Sigmoid colon (tissue), 7 donors: ENCODE results near the gene MLKL. TPM values are rescaled to one million over a fixed set of nuclear protein-coding genes. Genes with fewer than 3 reads are reported as not detected.

Experiments used
- DNase-seq: peaks from one replicate; pipeline ENCODE4 v3.0.0-alpha.2; 2019
- H3K27ac ChIP-seq, 4 donors: fragments of 200-600 bp; sonication (generic); one replicate each; pipeline ENCODE4 v1.5.1; 2016 to 2019; ENCODE audit warnings: mild to moderate bottlenecking in 1 of 4
- H3K27me3 ChIP-seq, 3 donors: fragments of 200-600 bp; sonication (generic); one replicate each; pipeline ENCODE4 v1.5.1; 2019; ENCODE audit warnings: mild to moderate bottlenecking in 1 of 3
- H3K36me3 ChIP-seq, 4 donors: fragments of 200-600 bp; sonication (generic); one replicate each; pipeline ENCODE4 v1.5.1; 2016 to 2019
- H3K4me1 ChIP-seq, 4 donors: fragments of 200-600 bp; sonication (generic); one replicate each; pipeline ENCODE4 v1.5.1; 2017 to 2019
- H3K4me3 ChIP-seq, 4 donors: fragments of 200-600 bp; sonication (generic); one replicate each; pipeline ENCODE4 v1.5.1; 2017 to 2019; ENCODE audit warnings: mild to moderate bottlenecking in 2 of 4, moderate library complexity in 1 of 4
- H3K9me3 ChIP-seq, 4 donors: fragments of 200-600 bp in 3 of 4; sonication (generic) in 3 of 4; one replicate each; pipeline versions ENCODE4 v1.5.1 to v1.6.1; 2013 to 2019
- EP300 ChIP-seq, 4 donors: sonication (generic); formaldehyde crosslinking; IDR thresholded peaks; one replicate each; pipeline ENCODE4 v1.6.1; 2017; ENCODE audit warnings: antibody characterized with exemption in 4 of 4
- POLR2A ChIP-seq, 2 donors: fragments of 450-650 bp; IDR thresholded peaks; one replicate each; pipeline ENCODE4 v1.6.1; 2016; ENCODE audit warnings: antibody characterized with exemption in 2 of 2, mild to moderate bottlenecking in 2 of 2, moderate library complexity in 2 of 2
- POLR2AphosphoS5 ChIP-seq, 4 donors: sonication (generic); formaldehyde crosslinking; IDR thresholded peaks; one replicate each; pipeline ENCODE4 v1.6.1; 2017; ENCODE audit warnings: antibody characterized with exemption in 4 of 4
- WGBS, 2 donors: extraction: QIAGEN DNeasy Blood & Tissue Kit; methylation state at CpG; one replicate each; pipeline ENCODE4 v1.1.7; 2013; 5-methylcytosine and 5-hydroxymethylcytosine counted together
- intact Hi-C: fragments of 100-400 bp; cut with DNase I; formaldehyde crosslinking; loops from one replicate; pipeline ENCODE4 v1.15.1; 2023
- polyA plus RNA-seq, 3 donors: library from polyadenylated mRNA; stranded (reverse); fragments of 200-250 nt; gene quantifications; one replicate each; pipeline ENCODE4 v1.2.3, GENCODE V29; 2013
- total RNA-seq, 4 donors: library from RNA; depleted of rRNA; stranded (reverse); fragments of >200 nt; gene quantifications; one replicate each; pipeline ENCODE4 v1.1.0, GENCODE V29; 2016
- TF ChIP-seq, protein P1 (sequence below), 4 experiments: fragments of 450-650 bp in 3 of 4; fragments of 200-600 bp in 1 of 4; IDR thresholded peaks; one replicate each; pipeline ENCODE4 v1.5.1; 2016 to 2019; ENCODE audit warnings: antibody characterized with exemption in 4 of 4, mild to moderate bottlenecking in 3 of 4, moderate library complexity in 2 of 4
- donor health status: healthy with polysubstance abuse.
- donor health status: Bipolar disorder and iron deficiency.
- donor health status: healthy.

The MLKL gene
- total and polyA plus RNA-seq, 7 donors: 5.0 to 26.5 (median 8.4) TPM

DNA sequence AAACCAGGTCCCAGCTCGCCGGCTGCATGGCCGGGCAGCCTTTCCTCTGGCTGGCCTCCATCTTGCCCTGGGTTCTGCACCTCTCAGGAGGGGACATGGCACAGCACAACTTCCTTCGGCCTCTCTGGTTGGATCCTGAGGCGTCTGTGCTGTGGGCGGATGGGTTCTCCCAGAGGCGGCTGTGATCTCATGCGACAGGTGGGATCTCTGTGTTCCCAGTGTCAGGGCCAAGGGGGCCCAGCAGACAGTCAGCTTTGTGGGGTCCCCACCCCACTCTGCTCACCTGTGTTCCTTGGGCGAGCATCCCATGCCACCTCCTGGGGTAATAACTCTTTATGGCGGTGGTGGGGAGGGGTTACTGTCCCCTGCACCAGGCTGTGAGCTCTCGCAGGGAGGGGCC, 38.2 kb upstream of the MLKL start:
- H3K36me3 ChIP-seq: no peaks in the 10 kb centered on the region
- DNase-seq: no peak
- peaks cover 0 to 25% (median 14%) of the 10 kb centered on the region in 4 donors for H3K4me1 ChIP-seq
- H3K27ac ChIP-seq: no peak overlapping the region
- H3K4me3 ChIP-seq: no peak overlapping the region
- no peaks in the 10 kb centered on the region for H3K9me3 ChIP-seq
- WGBS, 2 donors: 90 to 92% methylated on average over 11 of the region's 11 CpGs
- TF ChIP-seq POLR2A (IDR thresholded peaks at IDR 0.05) (no peak), POLR2AphosphoS5 (IDR thresholded peaks at IDR 0.05) (no peak), EP300 (IDR thresholded peaks at IDR 0.05) (no peak)
- TF ChIP-seq, protein P1, sequence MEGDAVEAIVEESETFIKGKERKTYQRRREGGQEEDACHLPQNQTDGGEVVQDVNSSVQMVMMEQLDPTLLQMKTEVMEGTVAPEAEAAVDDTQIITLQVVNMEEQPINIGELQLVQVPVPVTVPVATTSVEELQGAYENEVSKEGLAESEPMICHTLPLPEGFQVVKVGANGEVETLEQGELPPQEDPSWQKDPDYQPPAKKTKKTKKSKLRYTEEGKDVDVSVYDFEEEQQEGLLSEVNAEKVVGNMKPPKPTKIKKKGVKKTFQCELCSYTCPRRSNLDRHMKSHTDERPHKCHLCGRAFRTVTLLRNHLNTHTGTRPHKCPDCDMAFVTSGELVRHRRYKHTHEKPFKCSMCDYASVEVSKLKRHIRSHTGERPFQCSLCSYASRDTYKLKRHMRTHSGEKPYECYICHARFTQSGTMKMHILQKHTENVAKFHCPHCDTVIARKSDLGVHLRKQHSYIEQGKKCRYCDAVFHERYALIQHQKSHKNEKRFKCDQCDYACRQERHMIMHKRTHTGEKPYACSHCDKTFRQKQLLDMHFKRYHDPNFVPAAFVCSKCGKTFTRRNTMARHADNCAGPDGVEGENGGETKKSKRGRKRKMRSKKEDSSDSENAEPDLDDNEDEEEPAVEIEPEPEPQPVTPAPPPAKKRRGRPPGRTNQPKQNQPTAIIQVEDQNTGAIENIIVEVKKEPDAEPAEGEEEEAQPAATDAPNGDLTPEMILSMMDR (IDR thresholded peaks at IDR 0.05): no peak
- H3K27me3 ChIP-seq: peaks cover 0 to 13% (median 0%) of the 10 kb centered on the region in 3 donors
- intact Hi-C loops: no loop called here

DNA sequence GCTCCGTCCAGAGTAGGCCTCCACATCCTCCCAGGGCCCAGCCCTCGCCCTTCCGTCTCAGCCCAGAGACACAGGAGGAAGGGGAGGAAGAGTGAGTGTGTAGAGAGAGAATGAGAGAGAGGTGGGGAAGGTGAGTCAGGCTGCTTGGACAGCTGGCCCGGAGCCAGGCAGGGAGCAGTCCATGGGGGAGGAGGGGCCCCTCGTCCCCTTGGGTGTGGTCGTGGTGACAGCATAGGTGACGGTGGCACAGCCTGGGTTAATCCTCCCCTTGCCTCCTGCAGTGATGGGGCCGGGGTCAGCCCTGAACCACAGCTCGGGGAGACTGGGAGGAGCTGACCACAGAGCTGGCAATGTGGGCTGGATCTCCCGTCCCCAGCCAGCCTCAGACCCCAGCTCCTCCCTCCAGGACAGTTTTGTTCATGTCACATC, 37.5 kb upstream of the MLKL start:
- Histone ChIP-seq H3K36me3 (no peaks in the 10 kb centered on the region), H3K9me3 (no peaks in the 10 kb centered on the region), H3K4me3 (no peak overlapping the region), H3K27me3 (peaks cover 0 to 13% (median 0%) of the 10 kb centered on the region in 3 donors), H3K4me1 (peaks cover 0 to 18% (median 7%) of the 10 kb centered on the region in 4 donors), H3K27ac (no peak overlapping the region)
- no peak for DNase-seq
- intact Hi-C loops: no loop called here
- WGBS, 2 donors: 47 to 64% methylated on average over 10 of the region's 10 CpGs
- TF ChIP-seq EP300 (IDR thresholded peaks at IDR 0.05): no peak
- TF ChIP-seq, protein P1 (IDR thresholded peaks at IDR 0.05): no peak
- TF ChIP-seq POLR2AphosphoS5 (IDR thresholded peaks at IDR 0.05): no peak
- no peak for TF ChIP-seq POLR2A (IDR thresholded peaks at IDR 0.05)

DNA sequence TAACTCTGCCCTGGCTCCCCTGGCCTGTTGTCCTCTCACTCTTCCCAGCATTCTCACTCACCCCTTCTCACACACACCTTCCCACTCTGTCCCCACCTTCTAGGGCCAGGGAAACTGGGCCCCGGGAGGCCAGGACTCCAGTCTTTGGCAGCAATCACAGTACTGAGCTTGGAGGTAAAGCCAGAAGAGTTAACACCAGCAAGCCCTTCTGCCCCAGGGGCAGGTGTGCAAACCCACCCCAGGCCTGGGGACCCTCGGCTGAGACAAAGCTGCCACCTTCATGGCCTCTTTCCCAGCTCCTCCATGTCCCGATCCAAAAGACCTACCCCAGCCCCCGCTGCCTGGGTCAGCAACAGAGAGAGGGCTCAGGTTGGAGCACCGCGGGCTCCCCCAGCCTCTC, 36.9 kb upstream of the MLKL start:
- no peak for DNase-seq
- 87 to 94% methylated on average over 6 of the region's 6 CpGs for WGBS, 2 donors
- H3K4me1 ChIP-seq: peaks cover 0 to 12% (median 7%) of the 10 kb centered on the region in 4 donors
- TF ChIP-seq POLR2AphosphoS5 (IDR thresholded peaks at IDR 0.05) (no peak), POLR2A (IDR thresholded peaks at IDR 0.05) (no peak), EP300 (IDR thresholded peaks at IDR 0.05) (no peak)
- TF ChIP-seq, protein P1 (IDR thresholded peaks at IDR 0.05): no peak
- H3K9me3 ChIP-seq: no peaks in the 10 kb centered on the region
- intact Hi-C loops: no loop called here
- H3K27ac ChIP-seq: no peak overlapping the region
- H3K27me3 ChIP-seq: peaks cover 0 to 13% (median 0%) of the 10 kb centered on the region in 3 donors
- H3K36me3 ChIP-seq: no peaks in the 10 kb centered on the region
- no peak overlapping the region for H3K4me3 ChIP-seq

DNA sequence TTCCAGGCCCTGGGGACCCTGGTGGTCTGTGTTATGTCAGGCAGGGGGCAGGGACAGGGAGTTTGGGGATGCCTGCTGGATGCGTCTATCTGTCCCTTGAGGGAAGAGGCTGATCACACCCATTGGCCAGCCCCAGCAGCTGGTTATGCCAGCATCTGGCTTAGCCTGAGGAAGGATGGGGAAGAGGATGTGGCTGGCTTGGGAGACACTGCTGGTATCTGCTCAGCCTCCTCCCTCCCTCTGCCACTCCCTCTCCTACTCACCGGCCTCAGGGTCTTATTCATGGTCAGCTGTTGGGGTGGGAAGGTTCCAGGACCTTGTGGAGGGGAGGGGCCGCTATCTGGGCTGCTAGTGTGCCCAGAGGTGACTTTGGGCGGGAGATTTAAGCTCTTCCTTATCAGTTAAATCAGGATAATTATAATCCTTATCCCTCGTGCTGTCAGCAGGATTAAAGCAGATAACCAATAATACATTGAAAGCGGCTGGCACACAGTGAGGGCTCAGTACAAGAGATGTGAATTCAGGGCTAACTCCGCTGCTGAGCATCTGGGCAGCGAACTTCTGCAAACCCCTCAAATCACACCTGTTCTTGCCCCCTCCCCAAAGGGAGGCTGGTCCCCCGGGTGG, 36.0 kb upstream of the MLKL start:
- peaks cover 0 to 9% (median 4%) of the 10 kb centered on the region in 4 donors for H3K4me1 ChIP-seq
- TF ChIP-seq, protein P1 (IDR thresholded peaks at IDR 0.05): no peak
- TF ChIP-seq POLR2A (IDR thresholded peaks at IDR 0.05): no peak
- TF ChIP-seq POLR2AphosphoS5 (IDR thresholded peaks at IDR 0.05): no peak
- no peak for TF ChIP-seq EP300 (IDR thresholded peaks at IDR 0.05)
- no peak overlapping the region for H3K4me3 ChIP-seq
- no peaks in the 10 kb centered on the region for H3K36me3 ChIP-seq
- WGBS, 2 donors: 75 to 76% methylated on average over 9 of the region's 9 CpGs
- intact Hi-C loops: no loop called here
- no peak overlapping the region for H3K27ac ChIP-seq
- DNase-seq: no peak
- peaks cover 0 to 13% (median 0%) of the 10 kb centered on the region in 3 donors for H3K27me3 ChIP-seq
- no peaks in the 10 kb centered on the region for H3K9me3 ChIP-seq
